ENCODE data around the gene MAT2A.

DNA sequence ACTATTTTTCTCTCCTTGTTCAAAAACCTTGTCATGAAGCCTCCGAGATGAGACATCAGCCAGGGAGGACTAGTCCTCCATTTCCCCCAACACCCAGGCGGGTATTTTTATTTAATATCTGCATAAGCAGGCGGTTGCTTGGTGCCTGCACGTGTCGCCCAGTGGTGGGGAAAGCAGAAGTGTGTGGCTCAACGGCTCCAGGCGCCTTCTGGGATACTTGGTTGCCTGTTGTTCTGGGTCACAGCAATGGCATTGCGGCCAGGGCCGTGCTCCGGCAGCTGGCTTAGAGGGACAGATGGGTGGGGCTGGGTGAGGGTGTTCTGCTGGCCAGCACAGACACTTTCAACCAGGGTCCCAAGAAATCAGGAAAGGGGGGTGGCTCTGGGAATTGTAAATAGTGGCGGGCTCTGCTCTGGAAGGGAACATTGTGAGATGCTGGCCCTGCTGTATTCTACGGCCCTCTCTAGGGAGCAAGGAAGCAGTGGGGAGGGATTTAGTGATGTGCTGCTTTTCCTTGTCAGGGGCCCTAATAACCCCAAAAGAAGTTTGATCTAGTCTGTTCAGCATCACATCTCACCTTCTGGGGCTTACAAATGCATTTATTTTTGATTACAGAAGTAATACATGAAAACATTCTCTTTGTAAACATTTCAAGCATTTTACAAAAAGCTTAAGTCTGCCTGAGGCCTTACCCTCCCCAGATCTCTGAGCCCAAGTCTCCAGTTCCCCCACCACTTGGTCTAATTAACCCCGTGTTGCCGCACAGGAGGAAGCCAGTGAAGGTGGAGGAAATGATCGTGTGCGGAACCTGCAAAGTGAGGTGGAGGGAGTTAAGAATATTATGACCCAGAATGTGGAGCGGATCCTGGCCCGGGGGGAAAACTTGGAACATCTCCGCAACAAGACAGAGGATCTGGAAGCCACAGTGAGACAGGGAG, 39.5 kb downstream of the MAT2A start:
- TF ChIP-seq POLR2A (IDR thresholded peaks at IDR 0.05) (no peak), POLR2AphosphoS5 (IDR thresholded peaks at IDR 0.05) (peak; percentile 56 to 61 (median 59))
- TF ChIP-seq, protein P1, sequence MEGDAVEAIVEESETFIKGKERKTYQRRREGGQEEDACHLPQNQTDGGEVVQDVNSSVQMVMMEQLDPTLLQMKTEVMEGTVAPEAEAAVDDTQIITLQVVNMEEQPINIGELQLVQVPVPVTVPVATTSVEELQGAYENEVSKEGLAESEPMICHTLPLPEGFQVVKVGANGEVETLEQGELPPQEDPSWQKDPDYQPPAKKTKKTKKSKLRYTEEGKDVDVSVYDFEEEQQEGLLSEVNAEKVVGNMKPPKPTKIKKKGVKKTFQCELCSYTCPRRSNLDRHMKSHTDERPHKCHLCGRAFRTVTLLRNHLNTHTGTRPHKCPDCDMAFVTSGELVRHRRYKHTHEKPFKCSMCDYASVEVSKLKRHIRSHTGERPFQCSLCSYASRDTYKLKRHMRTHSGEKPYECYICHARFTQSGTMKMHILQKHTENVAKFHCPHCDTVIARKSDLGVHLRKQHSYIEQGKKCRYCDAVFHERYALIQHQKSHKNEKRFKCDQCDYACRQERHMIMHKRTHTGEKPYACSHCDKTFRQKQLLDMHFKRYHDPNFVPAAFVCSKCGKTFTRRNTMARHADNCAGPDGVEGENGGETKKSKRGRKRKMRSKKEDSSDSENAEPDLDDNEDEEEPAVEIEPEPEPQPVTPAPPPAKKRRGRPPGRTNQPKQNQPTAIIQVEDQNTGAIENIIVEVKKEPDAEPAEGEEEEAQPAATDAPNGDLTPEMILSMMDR (IDR thresholded peaks at IDR 0.05 in 8 of 11, conservative IDR thresholded peaks at IDR 0.05 in 3 of 11), result no peak
